ENCODE results near the gene PEAR1.

The PEAR1 gene

DNA sequence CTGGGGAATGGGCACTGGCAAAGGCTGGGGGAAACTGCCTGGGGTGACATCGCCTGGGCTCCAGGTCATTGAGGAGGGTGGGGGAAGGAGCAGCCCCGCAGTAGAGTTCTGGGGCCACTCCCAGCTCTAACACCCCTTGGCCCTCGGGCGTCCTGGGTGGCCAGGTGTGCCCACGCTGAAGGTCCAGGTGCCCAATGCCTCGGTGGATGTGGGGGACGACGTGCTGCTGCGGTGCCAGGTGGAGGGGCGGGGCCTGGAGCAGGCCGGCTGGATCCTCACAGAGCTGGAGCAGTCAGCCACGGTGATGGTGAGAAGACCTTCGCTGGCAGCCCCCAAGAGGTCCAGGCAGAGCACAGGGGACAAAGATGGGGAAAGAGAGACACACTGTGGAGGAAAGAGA lies 25.2 kb upstream of the PEAR1 start:
- no peak for TF ChIP-seq POLR2AphosphoS5 (IDR thresholded peaks at IDR 0.05; ENCODE audit: low read depth)
- TF ChIP-seq SPI1 (IDR thresholded peaks at IDR 0.05; ENCODE audit: borderline replicate concordance, low read depth): no peak
- TF ChIP-seq GABPA (IDR thresholded peaks at IDR 0.05; ENCODE audit: low read depth): no peak
- TF ChIP-seq, protein P1, sequence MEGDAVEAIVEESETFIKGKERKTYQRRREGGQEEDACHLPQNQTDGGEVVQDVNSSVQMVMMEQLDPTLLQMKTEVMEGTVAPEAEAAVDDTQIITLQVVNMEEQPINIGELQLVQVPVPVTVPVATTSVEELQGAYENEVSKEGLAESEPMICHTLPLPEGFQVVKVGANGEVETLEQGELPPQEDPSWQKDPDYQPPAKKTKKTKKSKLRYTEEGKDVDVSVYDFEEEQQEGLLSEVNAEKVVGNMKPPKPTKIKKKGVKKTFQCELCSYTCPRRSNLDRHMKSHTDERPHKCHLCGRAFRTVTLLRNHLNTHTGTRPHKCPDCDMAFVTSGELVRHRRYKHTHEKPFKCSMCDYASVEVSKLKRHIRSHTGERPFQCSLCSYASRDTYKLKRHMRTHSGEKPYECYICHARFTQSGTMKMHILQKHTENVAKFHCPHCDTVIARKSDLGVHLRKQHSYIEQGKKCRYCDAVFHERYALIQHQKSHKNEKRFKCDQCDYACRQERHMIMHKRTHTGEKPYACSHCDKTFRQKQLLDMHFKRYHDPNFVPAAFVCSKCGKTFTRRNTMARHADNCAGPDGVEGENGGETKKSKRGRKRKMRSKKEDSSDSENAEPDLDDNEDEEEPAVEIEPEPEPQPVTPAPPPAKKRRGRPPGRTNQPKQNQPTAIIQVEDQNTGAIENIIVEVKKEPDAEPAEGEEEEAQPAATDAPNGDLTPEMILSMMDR (IDR thresholded peaks at IDR 0.05; ENCODE audit: insufficient read depth, low read length): no peak
- TF ChIP-seq REST (IDR thresholded peaks at IDR 0.05; ENCODE audit: insufficient replicate concordance, low read depth): no peak
- no peak for DNase-seq (ENCODE audit: low read depth in 1 of 2, low spot score in 1 of 2)
- H3K4me3 ChIP-seq (replicated peaks; ENCODE audit: insufficient read depth, low read length): no peak overlapping the region
- H3K27me3 ChIP-seq (ENCODE audit: insufficient read depth, poor library complexity, severe bottlenecking): peaks cover 23% of the 10 kb centered on the region
- no peak overlapping the region for H3K27ac ChIP-seq (replicated peaks)

DNA sequence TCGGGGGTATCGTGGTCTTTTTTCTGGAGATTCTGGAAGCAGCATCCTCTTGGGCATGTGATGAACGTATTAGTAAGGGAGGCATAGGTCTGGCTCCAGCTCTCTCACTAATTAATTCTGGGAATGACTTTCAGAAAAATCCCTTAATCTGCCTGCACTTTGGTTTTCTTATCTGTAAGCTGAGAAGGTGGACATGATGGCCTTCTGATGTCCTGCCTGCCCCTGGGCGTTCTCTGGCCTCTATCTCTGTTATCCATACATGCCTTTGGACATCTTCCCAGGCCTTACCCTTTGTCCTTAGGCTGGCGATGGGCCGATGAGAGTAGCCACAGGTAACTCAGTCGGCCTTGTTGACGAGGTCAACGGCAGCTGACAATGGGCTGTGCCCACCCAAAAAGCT lies 24.1 kb upstream of the PEAR1 start:
- Histone ChIP-seq H3K27ac (replicated peaks) (no peak overlapping the region), H3K4me3 (replicated peaks; ENCODE audit: insufficient read depth, low read length) (no peak overlapping the region), H3K27me3 (ENCODE audit: insufficient read depth, poor library complexity, severe bottlenecking) (peaks cover 21% of the 10 kb centered on the region)
- DNase-seq (ENCODE audit: low read depth in 1 of 2, low spot score in 1 of 2): no peak
- no peak for TF ChIP-seq REST (IDR thresholded peaks at IDR 0.05; ENCODE audit: insufficient replicate concordance, low read depth)
- TF ChIP-seq POLR2AphosphoS5 (IDR thresholded peaks at IDR 0.05; ENCODE audit: low read depth): no peak
- TF ChIP-seq, protein P1 (IDR thresholded peaks at IDR 0.05; ENCODE audit: insufficient read depth, low read length): no peak
- TF ChIP-seq GABPA (IDR thresholded peaks at IDR 0.05; ENCODE audit: low read depth): no peak
- no peak for TF ChIP-seq SPI1 (IDR thresholded peaks at IDR 0.05; ENCODE audit: borderline replicate concordance, low read depth)

DNA sequence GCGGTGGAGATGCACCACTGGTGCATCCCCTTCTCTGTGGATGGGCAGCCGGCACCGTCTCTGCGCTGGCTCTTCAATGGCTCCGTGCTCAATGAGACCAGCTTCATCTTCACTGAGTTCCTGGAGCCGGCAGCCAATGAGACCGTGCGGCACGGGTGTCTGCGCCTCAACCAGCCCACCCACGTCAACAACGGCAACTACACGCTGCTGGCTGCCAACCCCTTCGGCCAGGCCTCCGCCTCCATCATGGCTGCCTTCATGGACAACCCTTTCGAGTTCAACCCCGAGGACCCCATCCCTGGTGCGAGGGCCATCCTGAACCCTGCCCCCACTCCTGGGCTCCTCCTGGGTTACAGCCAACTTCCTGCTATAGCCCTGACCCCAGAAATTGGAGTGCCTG lies 19.9 kb upstream of the PEAR1 start:
- Histone ChIP-seq H3K27ac (replicated peaks) (no peak overlapping the region), H3K27me3 (ENCODE audit: insufficient read depth, poor library complexity, severe bottlenecking) (peaks cover 39% of the 10 kb centered on the region), H3K4me3 (replicated peaks; ENCODE audit: insufficient read depth, low read length) (no peak overlapping the region)
- TF ChIP-seq, protein P1 (IDR thresholded peaks at IDR 0.05; ENCODE audit: insufficient read depth, low read length): no peak
- TF ChIP-seq POLR2AphosphoS5 (IDR thresholded peaks at IDR 0.05; ENCODE audit: low read depth) (no peak), GABPA (IDR thresholded peaks at IDR 0.05; ENCODE audit: low read depth) (no peak), REST (IDR thresholded peaks at IDR 0.05; ENCODE audit: insufficient replicate concordance, low read depth) (no peak), SPI1 (IDR thresholded peaks at IDR 0.05; ENCODE audit: borderline replicate concordance, low read depth) (no peak)
- no peak for DNase-seq (ENCODE audit: low read depth in 1 of 2, low spot score in 1 of 2)
